GM18868 (cell line): Measurements from ENCODE around the gene CCDC90B.
"Not testable (repeated sequence)": the region's sequence is repeated elsewhere in the genome, so short reads cannot be mapped to it uniquely, and the experiment has no call there.

ENCODE experiments used
- ATAC-seq: cut with Tn5 transposase; IDR thresholded peaks from one replicate; pipeline ENCODE4 v1.9.1; 2021; ENCODE audit warnings: mild to moderate bottlenecking, moderate library complexity; ENCODE audit not compliant: unreplicated experiment

Gene CCDC90B

GRCh38 chr11:83292709-83293456, 6.7 kb upstream of the CCDC90B start:
- peak; percentile 81 for ATAC-seq

- ATAC-seq: no peak
Measured at GRCh38 chr11:83287631-83288030, 1.5 kb upstream of the CCDC90B start.

DNA sequence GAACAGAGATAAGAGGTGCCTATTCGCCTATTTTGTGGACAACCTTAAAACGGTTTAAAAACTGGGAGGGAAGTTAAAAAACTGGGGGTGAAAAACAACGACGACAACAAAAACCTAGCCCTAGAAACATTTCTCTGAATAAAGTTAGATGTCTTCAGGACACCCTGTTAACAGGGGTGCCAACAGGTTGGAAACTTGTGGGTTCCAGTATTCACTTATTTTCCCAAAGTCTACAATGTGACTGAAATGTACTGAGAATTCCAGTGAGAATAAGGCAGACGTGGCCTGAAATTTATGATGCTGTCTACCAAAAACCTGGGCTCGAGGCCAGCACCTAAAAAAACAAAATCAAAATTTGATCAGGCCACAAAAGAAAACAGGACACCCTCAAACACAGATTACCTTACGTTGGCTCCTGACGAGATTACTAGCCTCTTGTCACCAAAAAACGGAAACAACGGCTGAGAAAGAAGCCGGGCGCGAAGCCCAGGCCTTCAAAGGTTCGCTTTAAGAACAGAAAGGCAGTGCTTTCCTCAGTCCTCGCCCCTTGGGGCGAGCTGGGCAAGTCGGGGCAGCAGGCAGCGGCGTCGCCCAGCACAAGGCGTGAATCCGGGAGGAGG, 906 bp downstream of the CCDC90B start:
- peak; percentile 37 for ATAC-seq

DNA sequence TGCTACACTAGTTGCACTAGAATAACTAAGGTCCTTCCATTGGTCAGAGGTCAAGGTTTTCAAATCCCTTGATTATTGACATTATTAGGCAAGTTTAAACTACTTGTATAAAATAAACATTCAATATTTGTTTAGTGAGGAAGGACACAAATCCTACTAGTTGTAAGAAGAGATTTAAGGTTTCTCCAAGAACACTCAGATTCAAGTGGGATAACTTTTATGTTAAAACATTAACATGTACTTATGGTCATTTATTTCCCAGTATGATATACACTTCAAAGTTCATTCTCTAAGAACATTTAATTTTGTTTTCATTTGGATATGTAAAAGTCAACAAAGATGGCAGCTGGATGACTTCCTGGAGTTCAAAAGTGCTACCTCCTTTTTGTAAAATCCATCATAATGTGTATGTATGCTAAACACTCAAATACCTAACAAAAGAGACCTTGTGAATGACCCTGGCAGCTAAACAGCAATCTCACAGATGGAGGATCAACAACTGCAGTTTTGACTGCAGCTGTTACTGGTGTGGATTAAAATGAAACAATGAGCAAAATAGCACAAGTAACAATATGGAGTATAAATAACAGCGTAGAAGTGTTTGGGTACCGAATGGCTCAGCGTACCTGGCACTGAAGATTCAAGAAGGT, 1.5 kb downstream of the CCDC90B start:
- ATAC-seq: no peak

- no peak for ATAC-seq
Measured at GRCh38 chr11:83282084-83282716, 4.0 kb downstream of the CCDC90B start.

DNA sequence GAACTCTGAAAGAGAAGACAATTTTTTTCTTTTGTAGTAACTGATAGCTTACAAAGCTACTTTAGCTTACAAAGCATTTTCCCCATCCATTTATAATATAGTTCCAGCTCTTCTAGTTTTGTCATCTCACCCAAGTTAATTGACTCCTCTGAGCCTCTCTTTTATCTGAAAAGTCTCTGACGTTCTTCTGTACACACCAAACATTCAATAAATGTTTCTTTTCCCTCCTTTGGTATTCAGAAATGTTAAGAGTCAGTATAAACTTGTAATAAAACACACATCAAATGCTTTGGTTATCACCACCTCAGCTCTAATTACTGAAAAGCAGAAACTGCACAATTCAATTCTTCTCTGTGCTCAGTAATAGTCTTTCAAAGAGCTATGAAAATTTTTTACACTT, 5.9 kb downstream of the CCDC90B start:
- ATAC-seq: no peak

DNA sequence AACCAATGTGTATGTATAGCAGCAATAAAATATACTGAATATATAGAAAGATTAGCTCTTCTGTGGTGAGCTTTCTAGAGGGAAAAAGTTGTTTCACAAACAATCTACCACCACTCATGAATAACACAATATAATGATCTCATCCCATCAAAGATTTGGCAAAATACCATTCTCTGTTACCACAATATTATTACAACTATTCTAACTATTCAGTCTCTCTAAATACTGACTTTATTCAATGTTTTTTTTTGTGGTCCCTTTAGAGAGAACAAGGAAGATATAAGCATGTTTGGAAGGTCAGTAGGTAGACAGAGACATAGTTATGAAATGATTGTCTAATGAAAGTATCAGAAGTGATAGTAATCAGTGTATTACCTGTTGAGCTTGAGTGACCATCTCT, 7.8 kb downstream of the CCDC90B start:
- no peak for ATAC-seq

GRCh38 chr11:83275888-83276641, 10.1 kb downstream of the CCDC90B start:
- ATAC-seq: no peak

DNA sequence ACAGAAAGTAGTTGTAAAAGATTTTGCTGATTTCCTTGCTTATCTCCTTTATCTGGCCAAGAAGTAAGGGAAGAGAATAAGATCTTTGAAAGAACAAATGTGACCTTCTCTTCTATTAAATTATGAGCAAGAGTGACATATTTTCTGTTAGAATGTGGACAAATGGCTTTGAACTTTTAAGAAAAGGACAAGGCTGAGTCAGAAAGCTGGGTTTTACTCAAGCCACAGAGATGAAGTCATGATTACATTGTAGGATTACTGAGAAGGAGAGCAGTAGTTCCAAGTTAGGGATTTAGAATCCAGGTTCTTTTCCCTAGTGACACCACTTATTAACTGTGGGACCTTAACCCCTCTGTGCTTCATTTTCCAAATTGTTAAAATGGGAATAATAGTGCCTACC, 13.5 kb downstream of the CCDC90B start:
- ATAC-seq: no peak

- ATAC-seq: not testable (repeated sequence)
Measured at GRCh38 chr11:83271734-83272133, 14.4 kb downstream of the CCDC90B start.

GRCh38 chr11:83269080-83269479, 17.1 kb downstream of the CCDC90B start:
- not testable (repeated sequence) for ATAC-seq

DNA sequence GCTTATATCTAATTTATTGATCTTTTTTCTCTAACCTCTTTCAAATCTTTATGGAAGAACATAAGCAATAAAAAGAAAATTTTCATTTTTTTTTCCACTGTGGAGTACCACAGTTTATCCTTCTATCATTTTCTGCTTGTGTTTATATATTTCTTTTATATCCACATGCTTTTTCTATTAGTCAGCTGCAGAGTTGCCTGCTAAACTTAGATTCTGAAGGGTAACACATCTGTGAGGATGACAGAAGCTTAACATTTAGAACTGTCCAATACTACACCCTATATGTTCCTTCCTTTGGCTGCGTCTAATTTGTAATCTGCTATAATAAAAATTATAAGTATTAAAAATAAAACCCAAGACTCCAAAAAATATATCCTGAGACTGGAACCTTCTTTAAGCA, 20.8 kb downstream of the CCDC90B start:
- ATAC-seq: no peak

DNA sequence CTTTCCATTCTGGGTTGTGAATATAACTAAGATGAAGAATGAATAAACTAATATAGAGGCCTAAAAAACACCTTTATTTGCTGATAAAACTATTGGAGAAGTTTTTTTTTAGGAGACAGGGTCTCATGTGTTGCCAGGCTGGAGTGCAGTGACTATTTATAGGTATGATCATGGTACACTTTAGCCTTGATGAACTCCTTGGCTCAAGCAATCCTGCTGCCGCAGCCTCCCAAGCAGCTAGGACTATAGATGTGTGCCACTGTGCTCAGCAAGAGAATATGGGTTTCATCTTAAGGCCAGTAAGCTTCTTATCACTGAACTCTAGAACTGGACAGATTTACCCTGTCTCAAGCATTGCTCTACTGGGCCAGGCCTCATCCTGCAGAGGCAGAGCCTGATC, 26.6 kb downstream of the CCDC90B start:
- no peak for ATAC-seq

DNA sequence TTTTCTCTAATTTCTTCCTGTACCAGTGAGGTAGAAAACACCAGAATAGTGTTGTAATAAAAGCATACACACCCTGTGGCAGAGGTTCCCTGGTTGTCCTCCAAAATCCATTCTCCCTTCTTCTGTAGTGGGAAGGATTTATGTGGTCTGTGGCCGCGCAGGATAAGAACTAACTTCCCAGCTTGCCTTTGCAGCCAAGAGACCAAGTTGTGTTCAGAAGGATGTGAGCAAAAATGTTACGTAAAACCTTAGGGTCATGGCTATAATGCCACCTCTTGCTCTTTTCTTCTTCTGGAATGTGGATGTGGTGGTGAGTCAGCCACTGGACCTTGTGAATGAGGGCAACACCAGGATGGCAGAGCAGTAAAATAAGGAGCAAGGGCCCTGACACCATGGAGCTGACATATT, 28.4 kb downstream of the CCDC90B start:
- ATAC-seq: no peak

DNA sequence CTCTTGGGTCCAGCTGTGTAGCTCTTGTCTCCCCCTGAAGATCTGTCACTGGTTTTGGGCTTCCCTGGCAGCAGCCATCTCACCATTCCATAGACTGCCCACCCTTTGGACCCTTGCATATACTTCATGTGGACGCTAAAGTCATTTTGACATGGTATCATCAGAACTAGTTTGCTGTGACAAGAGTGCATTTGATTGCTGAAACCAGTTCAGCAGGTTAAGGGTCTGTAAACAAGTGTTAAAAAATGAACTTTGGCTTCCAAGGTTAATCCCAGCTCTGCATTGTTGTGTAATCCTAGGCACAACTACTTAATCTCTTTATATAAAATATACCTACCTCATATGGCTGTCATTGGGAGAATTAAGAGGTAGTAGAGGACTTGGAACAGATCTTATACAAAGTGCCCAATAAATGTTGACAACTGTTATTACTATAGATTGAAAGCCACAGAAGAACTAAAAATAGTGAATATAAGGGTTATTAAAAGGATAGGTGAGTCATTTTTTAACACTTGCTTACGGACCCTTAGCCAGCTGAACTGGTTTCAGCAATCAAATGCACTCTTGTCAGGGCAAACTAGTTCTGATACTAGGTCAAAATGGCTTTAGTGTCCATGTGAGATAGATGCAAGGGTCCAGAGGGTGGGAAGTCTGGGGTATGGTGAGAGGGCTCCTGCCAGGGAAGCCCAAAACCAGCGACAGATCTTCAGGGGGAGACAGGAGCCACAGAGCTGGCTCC, 29.4 kb downstream of the CCDC90B start:
- no peak for ATAC-seq

DNA sequence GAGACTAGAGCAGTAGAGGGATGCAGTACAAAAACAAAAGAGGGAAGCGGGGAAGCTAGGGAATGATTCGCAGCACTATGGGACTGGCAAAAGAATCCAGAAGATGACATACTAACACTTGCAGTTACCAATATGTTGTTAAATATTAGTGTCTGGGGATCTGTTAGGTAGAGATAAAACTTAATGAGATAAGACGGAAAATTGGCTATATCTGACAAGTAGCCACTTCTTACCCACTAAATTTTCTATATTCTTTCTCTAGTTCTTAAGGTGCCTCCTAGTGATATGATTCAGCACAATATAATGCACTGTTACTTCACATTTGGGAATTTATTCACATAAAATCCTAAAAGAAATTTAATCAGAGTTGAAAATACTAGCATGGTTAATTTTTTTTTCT, 30.8 kb downstream of the CCDC90B start:
- ATAC-seq: no peak

- ATAC-seq: no peak
Measured at GRCh38 chr11:83252941-83253340, 33.2 kb downstream of the CCDC90B start.

GRCh38 chr11:83252266-83252665, 33.9 kb downstream of the CCDC90B start:
- ATAC-seq: no peak

DNA sequence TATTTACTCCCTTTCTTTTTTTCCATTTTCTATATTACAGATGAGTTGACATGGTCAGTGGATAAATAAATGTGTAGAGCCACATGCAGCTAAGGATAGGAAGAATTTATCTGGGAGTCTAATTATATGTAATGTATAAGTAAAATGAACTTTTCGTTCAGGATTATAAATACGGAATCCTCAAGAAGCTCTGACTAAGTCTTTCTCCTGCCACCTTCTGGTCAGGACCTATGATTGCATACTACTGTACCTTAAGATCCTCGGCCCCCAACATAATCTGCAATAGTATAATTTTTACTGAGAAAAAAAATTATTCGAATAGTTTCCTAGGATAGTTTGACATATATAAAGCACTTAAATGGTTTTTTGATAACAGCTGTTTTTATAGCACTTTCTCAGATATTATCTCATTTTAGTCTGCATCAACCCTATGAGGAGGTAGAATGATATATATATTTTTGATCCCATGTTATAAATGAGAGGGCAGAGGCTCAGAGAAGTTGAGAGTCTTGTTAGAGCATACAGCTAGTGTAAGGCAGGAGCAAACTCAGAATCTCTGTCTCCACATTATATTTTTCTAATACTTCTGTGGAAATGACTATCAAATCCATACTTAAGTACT, 36.1 kb downstream of the CCDC90B start:
- peak; percentile 84 for ATAC-seq

- no peak for ATAC-seq
Measured at GRCh38 chr11:83249445-83249844, 36.7 kb downstream of the CCDC90B start.
